GM19438 (cell line): ENCODE results near the gene TGDS.
"Not testable (repeated sequence)": the region's sequence is repeated elsewhere in the genome, so short reads cannot be mapped to it uniquely, and the experiment has no call there.

Experiments used
- ATAC-seq: cut with Tn5 transposase; IDR thresholded peaks from one replicate; pipeline ENCODE4 v1.9.1; 2021; ENCODE audit warnings: low read depth; ENCODE audit not compliant: unreplicated experiment

The TGDS gene

DNA sequence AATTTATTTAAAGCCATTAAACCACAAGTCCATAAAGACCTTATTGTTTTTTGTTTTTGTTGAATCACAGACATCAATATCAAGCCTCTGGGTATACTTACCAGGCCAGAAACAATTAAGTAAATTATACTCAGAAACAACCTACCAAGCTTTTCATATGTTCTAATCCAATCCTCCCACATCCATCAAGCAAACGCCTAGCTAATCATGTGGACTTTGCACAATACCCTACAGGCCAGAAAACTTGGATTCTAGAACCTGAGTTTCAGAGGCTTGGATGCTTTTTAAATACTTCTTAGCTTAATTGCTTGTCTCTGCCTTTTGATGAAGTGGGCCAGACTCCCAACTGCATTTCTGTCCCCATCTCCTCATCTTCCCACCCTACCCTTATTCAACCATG is 39.9 kb downstream of the TGDS start:
- ATAC-seq: no peak

DNA sequence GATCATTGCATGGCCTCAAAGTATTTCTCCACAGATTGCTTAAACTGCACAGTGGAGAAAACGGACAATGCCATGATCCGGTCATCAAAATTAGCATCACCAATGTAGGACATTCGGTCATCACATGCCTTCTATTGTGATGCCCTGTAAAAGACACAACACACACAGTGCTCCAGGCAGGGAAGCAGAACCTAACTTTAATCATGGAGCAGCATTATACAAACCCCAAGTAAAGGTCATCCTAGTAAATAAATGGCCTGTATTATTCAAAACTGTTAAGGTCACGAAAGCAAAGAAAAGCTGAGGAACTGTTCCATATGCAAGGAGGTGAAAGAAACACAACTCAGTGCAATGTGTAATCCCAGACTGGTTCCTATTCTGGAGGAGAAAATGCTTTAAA is 42.2 kb downstream of the TGDS start:
- no peak for ATAC-seq

DNA sequence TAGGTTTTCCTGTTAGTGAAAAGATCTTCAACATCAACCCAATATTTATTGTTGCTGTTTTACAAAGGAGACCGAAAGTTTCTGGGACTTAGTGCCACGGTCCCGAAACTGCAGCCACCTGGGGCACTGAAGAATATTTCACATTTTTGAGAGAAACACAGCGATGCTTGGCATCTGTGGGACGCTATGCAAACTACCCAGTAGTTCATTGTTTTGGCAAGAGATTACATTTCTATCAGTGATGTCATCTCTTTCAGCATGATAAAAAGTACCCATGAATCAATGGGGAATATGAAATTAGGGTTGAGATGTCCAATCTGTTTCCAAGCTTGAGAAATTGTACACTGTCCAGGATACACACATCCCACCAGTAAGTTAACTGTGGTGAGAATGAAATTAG is 43.9 kb downstream of the TGDS start:
- ATAC-seq: no peak

DNA sequence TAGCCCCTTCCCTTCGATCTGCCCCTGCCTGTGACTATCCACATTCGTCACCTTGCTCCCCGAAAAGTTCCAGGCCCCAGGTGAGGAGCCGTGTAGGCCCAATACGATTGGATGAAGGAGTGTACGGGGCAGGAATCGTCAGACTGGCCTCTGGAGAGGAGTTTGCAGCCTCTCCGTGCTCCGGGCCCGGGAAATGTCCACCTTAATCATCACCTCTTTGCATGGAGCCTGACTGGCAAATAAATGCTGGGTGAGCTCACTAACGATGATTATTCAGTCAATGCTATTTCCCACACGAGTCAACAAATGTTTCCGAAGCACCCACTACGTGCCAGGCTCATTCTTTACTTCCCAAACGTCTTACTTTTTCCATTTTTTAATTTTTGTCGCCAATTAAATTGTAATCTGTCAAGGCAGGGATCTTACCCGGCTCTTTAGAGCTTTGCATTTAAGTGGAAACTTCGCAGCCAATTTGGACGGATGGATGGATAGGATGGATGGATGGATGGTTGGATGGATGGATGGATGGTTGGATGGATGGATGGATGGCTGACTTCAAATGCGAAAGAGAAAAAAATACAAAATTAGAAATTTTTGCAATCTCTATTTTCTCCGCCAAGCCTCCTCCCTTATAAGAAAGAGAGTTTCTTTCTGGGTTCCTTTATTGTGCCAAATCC is 45.8 kb downstream of the TGDS start:
- ATAC-seq: no peak

DNA sequence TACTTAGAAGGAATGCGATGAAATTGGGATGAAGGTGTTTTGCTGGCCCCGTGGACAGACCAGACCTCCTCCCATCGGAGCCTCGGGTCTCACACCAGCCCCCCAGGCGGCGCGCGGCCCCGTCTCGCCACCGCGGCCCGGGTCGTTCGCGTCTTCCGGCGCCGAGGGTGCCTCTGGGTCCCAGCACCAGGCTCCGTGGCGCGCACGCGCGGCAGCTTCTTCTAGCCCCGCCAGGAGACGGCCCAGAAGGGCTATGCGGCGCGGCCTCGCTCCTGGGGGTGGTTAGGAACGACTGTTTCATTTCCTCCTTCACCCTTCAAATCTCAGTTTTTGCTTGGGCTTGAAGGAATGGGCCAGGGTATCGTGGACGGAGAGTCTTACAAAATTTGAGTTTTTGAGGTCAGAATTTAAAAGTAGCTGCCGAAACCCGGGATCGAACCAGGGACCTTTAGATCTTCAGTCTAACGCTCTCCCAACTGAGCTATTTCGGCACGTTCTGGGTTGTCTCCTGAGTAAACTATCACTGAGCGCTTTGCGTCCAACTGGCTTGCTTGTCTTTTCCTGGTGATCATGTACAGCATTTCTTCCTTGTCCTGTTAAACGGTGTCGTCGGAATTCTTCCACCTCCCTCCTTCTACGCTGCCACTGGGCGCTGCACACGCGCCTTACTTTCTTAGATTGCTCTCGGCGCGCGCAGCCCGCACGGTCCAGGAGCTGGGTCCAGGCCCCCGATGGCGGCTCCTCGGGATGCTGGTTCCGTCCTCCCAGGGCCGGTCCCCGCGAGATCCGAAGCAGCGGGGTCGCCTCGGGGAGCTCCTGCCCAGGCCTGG is 46.5 kb downstream of the TGDS start:
- ATAC-seq: peak; percentile 89

DNA sequence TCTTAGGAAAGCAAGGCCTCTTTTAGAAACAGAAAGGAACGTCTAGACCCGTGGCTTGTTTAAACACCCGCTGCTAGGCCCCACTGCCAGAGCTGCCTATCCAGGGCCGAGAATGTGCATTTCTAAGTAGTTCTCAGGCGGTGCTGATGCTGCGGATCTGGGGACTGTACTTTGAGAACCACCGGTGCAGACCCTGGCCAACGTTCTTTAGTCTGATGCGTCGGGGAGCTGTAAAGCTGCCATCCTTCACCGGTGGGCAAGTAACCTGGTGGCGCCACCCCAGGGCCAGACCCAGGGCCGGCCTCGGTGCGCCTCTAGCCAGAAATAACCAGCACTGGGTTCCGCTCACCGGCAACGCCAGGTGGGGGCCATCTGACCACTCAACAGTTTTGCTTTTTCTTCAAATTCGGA is 47.1 kb downstream of the TGDS start:
- ATAC-seq: peak; percentile 59

DNA sequence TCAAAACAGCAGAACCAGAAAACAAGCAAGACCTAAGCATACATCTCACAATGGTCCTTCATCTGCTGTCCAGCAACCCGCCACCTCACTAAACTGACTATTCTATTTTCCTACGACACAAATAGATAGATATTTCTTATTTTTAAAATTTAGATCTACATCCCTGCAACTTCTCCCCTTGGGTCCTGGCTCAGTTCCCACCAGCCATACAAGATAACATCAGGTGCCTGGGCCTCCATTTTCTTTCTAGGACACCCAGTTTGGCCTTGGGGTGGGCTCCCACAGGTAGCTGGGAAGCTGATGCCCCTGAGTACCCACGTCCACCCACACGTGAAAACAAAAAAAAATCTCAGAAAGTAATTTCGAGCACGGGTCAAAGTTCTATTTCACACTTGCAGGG is 47.6 kb downstream of the TGDS start:
- no peak for ATAC-seq

DNA sequence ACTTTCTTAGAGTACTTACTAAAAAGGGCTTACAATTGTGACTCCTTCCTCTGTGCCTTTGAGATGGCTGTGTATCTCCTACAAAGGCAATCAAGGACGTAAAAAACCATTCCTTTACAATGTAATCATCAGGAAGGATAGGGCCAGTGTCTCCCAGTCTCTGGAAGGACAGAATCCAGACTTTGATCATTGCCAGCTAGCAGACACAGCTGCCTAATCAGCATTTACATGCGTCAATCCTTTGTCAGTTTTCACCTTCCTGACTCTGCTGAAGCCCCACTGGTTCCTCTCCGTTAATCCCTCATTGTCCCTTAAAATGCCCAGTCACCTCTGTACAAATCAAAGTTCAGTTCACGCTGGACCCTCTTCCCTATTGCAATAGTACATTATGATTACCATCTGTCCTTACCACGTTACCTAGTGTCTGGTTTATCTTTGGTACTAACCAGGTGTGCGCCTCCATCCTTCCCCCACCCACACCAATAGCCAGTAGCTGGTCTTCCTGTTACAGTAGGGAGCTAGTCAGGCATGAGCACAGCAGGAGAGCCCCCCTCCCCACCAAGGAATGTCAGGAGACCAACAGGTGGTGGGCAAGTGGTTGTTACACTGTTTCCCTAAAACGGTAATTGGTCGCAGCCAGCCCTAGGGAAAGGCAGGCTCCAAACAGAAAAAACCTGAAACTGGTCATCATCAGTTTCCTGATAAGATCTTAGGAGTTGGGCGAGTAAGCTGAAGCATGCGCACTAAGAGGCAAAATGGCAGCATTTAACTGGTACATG is 49.7 kb downstream of the TGDS start:
- ATAC-seq: no peak

DNA sequence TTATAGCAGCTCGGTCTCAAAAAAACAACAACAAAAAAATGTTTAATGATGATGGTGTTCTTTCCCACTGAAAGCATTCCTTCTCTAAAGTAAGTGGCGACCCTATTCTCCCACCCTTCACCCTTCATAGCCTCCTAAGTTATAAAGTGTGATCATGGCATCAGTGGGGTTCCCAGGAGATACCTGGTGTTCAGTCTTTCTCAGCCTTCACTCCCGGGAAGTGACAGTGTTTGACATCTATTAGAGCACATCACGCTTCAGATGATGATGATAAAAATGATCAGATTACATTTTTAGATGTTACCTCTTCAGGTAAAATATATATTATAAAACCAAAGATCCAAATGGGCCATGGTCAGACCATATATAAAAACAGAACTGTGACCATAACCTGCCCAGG is 51.0 kb downstream of the TGDS start:
- ATAC-seq: no peak

DNA sequence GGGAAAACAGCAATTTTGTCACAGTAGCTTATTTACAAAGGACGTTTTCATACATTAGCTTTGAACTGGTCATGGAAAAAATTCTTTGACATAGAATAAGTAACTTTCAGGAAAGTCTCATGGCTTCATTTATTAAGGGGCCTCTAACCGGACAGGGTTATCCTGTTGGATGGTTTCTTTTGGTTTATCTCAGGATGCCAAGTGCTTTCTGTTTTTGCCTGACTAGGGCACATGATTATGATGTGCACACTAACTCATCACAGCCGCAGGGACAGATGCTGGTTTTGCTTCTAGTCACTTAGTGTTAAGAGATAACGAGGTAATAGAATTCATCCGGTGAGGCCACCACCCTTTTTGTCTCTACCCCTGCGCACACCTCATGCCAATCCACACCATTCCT is 53.0 kb downstream of the TGDS start:
- no peak for ATAC-seq

DNA sequence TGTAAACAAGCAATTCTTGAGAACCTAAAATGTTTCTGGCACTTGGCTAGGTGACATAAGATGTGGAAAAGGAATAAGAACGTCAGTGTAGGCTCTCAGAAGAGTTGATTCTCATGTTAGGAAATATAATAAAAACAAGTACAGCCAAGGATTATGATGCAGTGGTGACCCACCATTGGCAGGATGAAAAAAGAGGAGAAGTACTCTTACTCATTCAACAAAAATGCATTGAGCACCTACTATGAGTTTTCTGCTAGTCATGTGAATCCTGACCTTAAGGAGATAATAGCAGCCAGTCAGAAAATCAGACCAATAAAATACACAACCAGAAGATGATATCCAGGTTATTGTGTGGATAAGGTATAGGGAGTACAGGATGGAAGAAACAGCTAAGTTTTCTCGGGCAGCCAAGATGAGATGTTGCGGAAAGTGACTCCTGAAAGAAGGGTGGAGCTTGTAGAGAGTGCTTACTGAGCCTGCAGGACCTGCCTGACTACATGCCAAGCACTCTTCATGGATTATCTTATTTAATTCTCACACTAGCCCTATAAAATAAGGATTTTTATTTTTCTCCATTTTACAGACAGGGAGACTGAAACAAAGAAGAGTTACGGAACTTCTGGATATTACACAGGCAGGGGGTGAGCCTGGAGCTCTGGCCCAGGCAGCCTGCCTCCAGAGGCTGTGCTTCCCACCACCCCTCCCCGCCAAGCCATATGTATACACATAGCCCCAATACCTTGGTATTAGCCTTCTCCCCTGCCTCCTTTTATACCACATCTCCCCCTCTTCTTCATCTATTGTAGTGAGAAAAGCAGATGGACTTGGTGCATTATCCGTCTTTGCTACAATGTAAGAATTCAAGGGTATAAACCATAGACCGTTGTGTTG is 58.0 kb downstream of the TGDS start:
- ATAC-seq: no peak

DNA sequence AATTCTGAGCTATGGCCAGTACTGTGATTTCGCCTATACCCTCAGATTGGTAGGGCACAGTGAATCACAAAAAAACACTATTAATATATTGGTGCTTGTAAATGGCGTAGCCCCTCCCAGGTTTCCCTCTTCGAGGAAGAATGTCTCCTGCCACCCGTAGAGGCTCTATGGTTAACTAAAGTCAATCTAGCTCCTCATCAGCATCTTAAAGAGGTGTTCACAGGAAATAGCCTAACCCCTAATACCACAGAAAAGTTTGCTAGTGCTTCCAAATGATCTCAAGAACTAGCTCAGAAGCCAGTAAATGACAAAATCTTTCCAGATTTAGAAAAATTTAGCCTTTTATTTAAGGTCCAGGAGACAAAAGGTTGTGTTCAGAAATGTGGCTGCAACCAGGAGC is 60.2 kb downstream of the TGDS start:
- ATAC-seq: no peak

DNA sequence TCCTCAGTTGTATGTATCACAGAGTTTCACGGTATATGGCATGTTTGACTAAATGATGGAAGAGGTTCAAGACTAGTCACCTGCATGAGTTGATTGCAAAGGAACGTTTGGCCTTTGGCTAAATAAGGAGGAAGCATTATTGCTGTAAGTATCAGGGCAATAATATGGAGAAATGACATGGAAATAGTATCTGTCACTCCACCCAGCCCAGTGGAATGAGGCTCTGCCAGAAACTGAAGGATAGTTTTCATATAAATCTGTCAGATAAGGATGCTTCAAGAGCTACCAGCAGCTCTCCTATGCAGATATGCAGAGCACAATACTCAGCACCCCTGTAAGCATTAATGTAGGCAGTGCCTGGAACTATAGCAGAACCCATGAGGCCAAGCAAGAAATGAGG is 60.7 kb downstream of the TGDS start:
- no peak for ATAC-seq

DNA sequence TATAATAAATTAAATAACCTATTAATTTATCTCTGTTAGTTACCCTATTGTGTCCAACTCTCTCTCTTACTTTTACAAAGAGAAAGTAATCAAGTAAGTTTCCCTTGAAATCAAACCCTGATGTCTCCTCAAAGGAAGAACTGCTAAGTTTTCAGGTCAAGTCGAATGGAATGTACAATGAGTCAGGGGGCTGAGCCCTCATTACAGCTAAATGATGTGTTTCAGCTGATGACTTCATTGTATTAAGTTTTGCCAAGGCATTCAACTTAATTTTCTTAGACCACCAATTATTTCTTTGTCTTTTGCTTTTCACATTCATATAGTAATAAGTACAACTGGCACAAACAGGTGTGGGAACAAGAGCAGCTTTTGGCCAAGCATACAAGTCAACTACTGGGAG is 61.8 kb downstream of the TGDS start:
- ATAC-seq: no peak

DNA sequence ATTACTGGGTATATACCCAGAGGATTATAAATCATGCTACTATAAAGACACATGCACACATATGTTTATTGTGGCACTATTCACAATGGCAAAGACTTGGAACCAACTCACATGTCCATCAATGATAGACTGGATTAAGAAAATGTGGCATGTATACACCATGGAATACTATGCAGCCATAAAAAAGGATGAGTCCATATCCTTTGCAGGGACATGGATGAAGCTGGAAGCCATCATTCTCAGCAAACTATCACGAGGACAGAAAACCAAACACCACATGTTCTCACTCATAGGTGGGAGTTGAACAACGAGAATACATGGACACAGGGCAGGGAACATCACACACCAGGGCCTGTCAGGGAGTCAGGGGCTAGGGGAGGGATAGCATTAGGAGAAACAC is 63.7 kb downstream of the TGDS start:
- not testable (repeated sequence) for ATAC-seq

DNA sequence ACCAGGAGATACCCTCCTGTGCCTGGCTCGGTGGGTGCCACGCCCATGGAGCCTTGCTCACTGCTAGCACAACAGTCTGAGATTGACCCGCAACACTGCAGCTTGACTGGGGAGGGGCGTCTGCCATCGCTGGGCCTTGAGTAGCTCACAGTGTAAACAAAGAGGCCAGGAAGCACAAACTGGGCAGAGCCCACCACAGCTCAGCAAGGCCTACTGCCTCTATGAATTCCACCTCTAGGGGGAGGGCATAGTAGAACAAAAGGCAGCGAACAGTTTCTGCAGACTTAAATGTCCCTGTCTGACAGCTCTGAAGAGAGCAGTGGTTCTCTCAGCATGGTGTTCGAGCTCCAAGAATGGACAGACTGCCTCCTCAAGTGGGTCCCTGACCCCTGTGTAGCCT is 69.0 kb downstream of the TGDS start:
- not testable (repeated sequence) for ATAC-seq

DNA sequence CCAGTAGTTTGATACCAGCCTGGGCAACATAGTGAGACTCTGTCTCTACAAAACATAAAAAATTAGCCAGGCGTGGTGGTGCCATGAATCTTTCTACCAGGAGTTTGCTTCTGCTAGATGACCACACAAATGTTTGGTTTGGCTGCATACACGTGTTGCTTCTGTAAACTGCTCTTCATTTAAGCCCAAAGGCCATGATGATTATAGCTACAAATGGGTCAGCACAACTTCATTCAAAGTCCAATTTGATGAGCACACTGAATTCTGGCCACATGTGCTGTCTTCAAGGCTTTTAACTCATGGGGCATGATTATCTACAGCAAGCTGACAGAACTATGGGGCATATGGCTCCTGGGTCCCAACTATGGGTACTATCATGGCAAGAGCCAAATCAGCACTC is 70.2 kb downstream of the TGDS start:
- ATAC-seq: no peak

DNA sequence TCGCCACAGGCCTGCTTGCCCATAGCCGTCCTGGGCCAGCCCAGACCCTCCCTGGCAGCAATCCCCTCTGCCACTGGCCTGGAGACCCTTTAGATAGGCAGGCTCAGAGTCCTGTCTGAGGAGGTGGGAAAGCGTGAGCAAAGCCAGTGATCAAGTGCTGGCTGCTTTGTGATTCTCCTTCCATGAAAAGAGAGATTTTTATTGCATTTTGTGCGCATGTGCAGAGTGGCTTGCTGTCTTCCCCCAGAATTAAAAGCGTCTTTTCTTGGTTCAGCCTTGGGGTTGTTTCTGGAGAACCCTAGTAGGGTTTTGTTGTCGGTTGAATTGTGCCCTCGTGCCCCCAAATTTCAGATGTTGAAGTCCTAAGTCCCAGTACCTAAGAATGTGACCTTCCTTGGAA is 71.5 kb downstream of the TGDS start:
- no peak for ATAC-seq
